HCT116 (cell line): ENCODE data around the gene FBN1.

Experiments
- EZH2 ChIP-seq: fragments of 200-600 bp; sonication (generic); IDR thresholded peaks from 2 replicates; pipeline ENCODE4 v1.6.1; 2017; ENCODE audit warnings: antibody characterized with exemption, mixed run types
- EZH2phosphoT487 ChIP-seq: fragments of 200-600 bp; IDR thresholded peaks from 2 replicates; pipeline ENCODE4 v1.6.1; 2018; ENCODE audit warnings: antibody characterized with exemption, borderline replicate concordance
- FOSL1 ChIP-seq: IDR thresholded peaks from 2 replicates; pipeline ENCODE4 v1.6.1; 2012; ENCODE audit warnings: low read depth
- MAX ChIP-seq: IDR thresholded peaks from 2 replicates; pipeline ENCODE4 v1.6.1; 2012
- POLR2A ChIP-seq: IDR thresholded peaks from 2 replicates; pipeline ENCODE4 v1.7.0; 2011; ENCODE audit warnings: borderline replicate concordance; ENCODE audit not compliant: insufficient read depth, insufficient read length; ENCODE audit errors: extremely low read depth
- TF ChIP-seq, protein P1 (sequence below), 3 experiments: fragments of 200-600 bp in 1 of 3; sonication (generic) in 1 of 3; IDR thresholded peaks in 2 of 3; conservative IDR thresholded peaks in 1 of 3; 2 replicates each; pipeline ENCODE4 v1.5.1; 2012 to 2017; ENCODE audit warnings: low read depth in 2 of 3, low read length in 2 of 3, antibody characterized with exemption in 1 of 3, borderline replicate concordance in 1 of 3, control low read depth in 1 of 3, mild to moderate bottlenecking in 1 of 3, mixed read lengths in 1 of 3, mixed run types in 1 of 3, moderate library complexity in 1 of 3; ENCODE audit not compliant: insufficient read depth in 1 of 3

- TF ChIP-seq MAX: no peak
- TF ChIP-seq EZH2: no peak
- no peak for TF ChIP-seq FOSL1
- TF ChIP-seq, protein P1, sequence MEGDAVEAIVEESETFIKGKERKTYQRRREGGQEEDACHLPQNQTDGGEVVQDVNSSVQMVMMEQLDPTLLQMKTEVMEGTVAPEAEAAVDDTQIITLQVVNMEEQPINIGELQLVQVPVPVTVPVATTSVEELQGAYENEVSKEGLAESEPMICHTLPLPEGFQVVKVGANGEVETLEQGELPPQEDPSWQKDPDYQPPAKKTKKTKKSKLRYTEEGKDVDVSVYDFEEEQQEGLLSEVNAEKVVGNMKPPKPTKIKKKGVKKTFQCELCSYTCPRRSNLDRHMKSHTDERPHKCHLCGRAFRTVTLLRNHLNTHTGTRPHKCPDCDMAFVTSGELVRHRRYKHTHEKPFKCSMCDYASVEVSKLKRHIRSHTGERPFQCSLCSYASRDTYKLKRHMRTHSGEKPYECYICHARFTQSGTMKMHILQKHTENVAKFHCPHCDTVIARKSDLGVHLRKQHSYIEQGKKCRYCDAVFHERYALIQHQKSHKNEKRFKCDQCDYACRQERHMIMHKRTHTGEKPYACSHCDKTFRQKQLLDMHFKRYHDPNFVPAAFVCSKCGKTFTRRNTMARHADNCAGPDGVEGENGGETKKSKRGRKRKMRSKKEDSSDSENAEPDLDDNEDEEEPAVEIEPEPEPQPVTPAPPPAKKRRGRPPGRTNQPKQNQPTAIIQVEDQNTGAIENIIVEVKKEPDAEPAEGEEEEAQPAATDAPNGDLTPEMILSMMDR (IDR thresholded peaks at IDR 0.05 in 2 of 3, conservative IDR thresholded peaks at IDR 0.05 in 1 of 3; ENCODE audit: borderline replicate concordance in 1 of 3, insufficient read depth in 1 of 3, low read depth in 2 of 3, low read length in 2 of 3): no peak
- TF ChIP-seq EZH2phosphoT487: no peak
- TF ChIP-seq POLR2A: no peak
Observed at GRCh38 chr15:48634096-48634495, 11.4 kb downstream of the FBN1 start.
